DND-41 (cell line): ENCODE measurements around the gene HERC3.

Experiments used
- ATAC-seq: fragments of 200-7000 bp; cut with Tn5 transposase; 3 replicates; pipeline ENCODE4 v1.9.1; 2021; ENCODE audit warnings: low read depth; ENCODE audit not compliant: insufficient read depth
- DNase-seq: peaks from one replicate; pipeline ENCODE4 v3.0.0-alpha.2; 2020
- H2AFZ ChIP-seq: 2 replicates; pipeline ENCODE4 v1.6.0; 2012; ENCODE audit warnings: low read depth, low read length
- H3K27ac ChIP-seq: 2 replicates; pipeline ENCODE4 v1.5.1; 2012; ENCODE audit warnings: low read length, inconsistent platforms
- H3K27me3 ChIP-seq: fragments of 200-600 bp; sonication (generic); 2 replicates; pipeline ENCODE4 v1.6.0; 2012; ENCODE audit warnings: low read length, mild to moderate bottlenecking, inconsistent platforms; ENCODE audit not compliant: insufficient read depth, poor library complexity
- H3K36me3 ChIP-seq: 2 replicates; pipeline ENCODE4 v1.5.1; 2012; ENCODE audit warnings: low read length, inconsistent platforms; ENCODE audit not compliant: insufficient read depth
- H3K4me1 ChIP-seq: 2 replicates; pipeline ENCODE4 v1.5.1; 2012; ENCODE audit warnings: mild to moderate bottlenecking, low read length; ENCODE audit not compliant: insufficient read depth
- H3K4me2 ChIP-seq: 2 replicates; pipeline ENCODE4 v1.6.0; 2012; ENCODE audit warnings: mild to moderate bottlenecking, moderate library complexity, low read length, inconsistent platforms; ENCODE audit not compliant: insufficient read depth
- H3K4me3 ChIP-seq, 2 experiments: fragments of 200-600 bp in 1 of 2; shearing (Covaris generic) in 1 of 2; 2 replicates each; pipeline ENCODE4 v1.5.1; 2012 to 2016; ENCODE audit warnings: inconsistent platforms in 2 of 2, low read length in 2 of 2, mild to moderate bottlenecking in 2 of 2, low read depth in 1 of 2, moderate library complexity in 1 of 2
- H3K79me2 ChIP-seq: 2 replicates; pipeline ENCODE4 v1.6.0; 2012; ENCODE audit warnings: low read length, inconsistent platforms; ENCODE audit not compliant: insufficient read depth
- H3K9ac ChIP-seq: 2 replicates; pipeline ENCODE4 v1.6.0; 2012; ENCODE audit warnings: low read depth, mild to moderate bottlenecking, inconsistent platforms, low read length, moderate library complexity
- H3K9me3 ChIP-seq: 2 replicates; pipeline ENCODE4 v1.5.1; 2012; ENCODE audit warnings: low read length, moderate library complexity, mild to moderate bottlenecking, inconsistent platforms; ENCODE audit not compliant: insufficient read depth, severe bottlenecking
- H4K20me1 ChIP-seq: 2 replicates; pipeline ENCODE4 v1.6.0; 2012; ENCODE audit warnings: low read length; ENCODE audit not compliant: insufficient read depth
- EZH2 ChIP-seq: IDR thresholded peaks from 3 replicates; pipeline ENCODE4 v1.6.1; 2012; ENCODE audit warnings: borderline replicate concordance, low read depth, mild to moderate bottlenecking, moderate library complexity, low read length, inconsistent platforms; ENCODE audit not compliant: severe bottlenecking
- TF ChIP-seq, protein P1 (sequence below): IDR thresholded peaks from 2 replicates; pipeline ENCODE4 v1.5.1; 2012; ENCODE audit warnings: borderline replicate concordance, low read length, moderate library complexity, mild to moderate bottlenecking; ENCODE audit not compliant: poor library complexity, severe bottlenecking; ENCODE audit errors: extremely low read depth

The HERC3 gene

DNA sequence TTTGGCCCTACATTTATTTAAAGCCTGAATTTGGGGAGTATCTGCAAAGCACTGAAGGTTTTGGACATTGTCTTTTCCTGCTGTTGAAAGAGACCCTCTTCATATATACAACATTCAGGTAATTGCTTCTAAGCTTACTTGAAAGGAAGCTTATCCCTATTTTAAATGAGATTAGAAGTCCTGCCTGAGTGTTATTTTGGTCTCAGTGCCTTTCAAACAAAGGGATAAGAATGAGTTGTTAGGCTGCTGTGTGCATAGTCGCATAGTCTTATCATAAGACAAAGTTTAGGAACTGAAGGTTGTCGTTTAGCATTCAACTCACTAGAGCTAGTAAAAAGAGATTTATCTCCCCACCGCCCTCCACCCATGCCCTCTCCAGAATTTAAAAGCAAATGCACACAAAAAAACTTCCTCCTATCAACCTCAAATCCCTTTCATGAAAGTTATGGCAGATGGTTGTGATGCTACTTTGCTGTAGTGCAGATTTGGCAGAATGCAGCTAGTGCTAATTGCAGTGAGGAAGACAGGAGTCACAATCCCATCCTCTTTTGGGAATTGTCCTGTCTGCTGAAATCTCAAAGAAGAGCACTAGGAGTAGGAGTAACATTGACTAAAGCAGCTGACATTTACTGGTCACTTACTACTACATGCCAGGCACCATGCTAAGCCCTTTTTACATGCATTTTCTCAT, 5.8 kb downstream of the HERC3 start:
- ATAC-seq, result no peak
- Histone ChIP-seq H3K4me2 (no peak overlapping the region), H3K9ac (no peak overlapping the region)

DNA sequence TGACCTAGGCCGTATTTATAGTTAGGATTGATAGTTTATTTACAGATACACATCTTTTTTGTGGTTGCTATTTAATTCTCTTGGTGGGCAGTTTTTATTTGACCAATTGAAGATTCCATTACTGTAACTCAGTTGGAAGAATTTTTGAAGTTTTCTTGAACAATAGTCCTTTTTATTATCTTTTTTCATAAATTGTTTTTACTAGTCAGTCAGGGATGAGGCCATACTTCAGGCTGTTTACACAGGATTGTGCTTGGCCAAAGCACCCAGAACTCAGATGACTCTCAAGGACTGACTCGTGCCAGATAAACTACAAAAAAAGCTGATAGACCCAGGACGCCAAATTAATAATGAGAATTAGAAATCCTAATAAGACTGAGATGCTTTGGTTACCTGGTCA, 7.0 kb downstream of the HERC3 start:
- Histone ChIP-seq H4K20me1 (0 out of 2 replicates have a peak, but pooled peaks cover 2% of the 10 kb centered on the region), H3K27me3 (no peaks in the 10 kb centered on the region), H3K4me2 (0 out of 2 replicates have a peak overlapping the region, but pooled peaks have one; percentile 15), H3K9ac (no peak overlapping the region), H2AFZ (no peak overlapping the region), H3K79me2 (peaks cover 27% of the 10 kb centered on the region), H3K4me1 (peaks cover 26% of the 10 kb centered on the region), H3K27ac (no peak overlapping the region), H3K36me3 (peaks cover 38% of the 10 kb centered on the region), H3K4me3 (no peak overlapping the region), H3K9me3 (no peaks in the 10 kb centered on the region)
- ATAC-seq (no peak), DNase-seq (no peak)
- no peak for TF ChIP-seq EZH2
- TF ChIP-seq, protein P1, sequence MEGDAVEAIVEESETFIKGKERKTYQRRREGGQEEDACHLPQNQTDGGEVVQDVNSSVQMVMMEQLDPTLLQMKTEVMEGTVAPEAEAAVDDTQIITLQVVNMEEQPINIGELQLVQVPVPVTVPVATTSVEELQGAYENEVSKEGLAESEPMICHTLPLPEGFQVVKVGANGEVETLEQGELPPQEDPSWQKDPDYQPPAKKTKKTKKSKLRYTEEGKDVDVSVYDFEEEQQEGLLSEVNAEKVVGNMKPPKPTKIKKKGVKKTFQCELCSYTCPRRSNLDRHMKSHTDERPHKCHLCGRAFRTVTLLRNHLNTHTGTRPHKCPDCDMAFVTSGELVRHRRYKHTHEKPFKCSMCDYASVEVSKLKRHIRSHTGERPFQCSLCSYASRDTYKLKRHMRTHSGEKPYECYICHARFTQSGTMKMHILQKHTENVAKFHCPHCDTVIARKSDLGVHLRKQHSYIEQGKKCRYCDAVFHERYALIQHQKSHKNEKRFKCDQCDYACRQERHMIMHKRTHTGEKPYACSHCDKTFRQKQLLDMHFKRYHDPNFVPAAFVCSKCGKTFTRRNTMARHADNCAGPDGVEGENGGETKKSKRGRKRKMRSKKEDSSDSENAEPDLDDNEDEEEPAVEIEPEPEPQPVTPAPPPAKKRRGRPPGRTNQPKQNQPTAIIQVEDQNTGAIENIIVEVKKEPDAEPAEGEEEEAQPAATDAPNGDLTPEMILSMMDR, result no peak

More for the DNA sequence above, 5.8 kb downstream of the HERC3 start:
- no peak for DNase-seq
- Histone ChIP-seq H3K4me3 (no peak overlapping the region), H3K4me1 (peaks cover 38% of the 10 kb centered on the region), H3K9me3 (no peaks in the 10 kb centered on the region), H4K20me1 (peaks cover 5% of the 10 kb centered on the region; the same call in 1 of the 2 replicates), H3K36me3 (peaks cover 38% of the 10 kb centered on the region), H3K27ac (no peak overlapping the region), H3K27me3 (no peaks in the 10 kb centered on the region), H3K79me2 (peaks cover 38% of the 10 kb centered on the region), H2AFZ (no peak overlapping the region)
- TF ChIP-seq, protein P1, result no peak

DNA sequence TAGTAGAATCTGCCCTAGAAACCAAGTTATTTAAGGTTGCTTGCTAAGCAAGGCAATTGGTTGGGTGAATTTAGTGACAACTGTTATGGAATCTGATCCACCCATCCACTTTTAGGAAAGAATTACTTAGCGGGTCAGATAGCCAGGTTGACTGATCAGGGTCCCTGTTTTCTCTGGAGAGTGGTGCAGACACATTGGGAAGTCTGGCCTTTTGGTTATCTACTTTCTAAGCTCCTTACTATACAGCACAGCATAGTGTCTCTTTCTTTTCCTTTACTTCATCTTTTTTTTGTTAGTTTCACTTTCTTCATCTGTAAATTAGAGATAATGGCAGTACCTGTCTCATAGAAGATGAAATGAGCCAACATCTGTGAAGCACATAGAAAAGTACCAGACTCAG, 7.4 kb downstream of the HERC3 start:
- TF ChIP-seq, protein P1, result no peak
- no peak for TF ChIP-seq EZH2
- H3K27ac ChIP-seq, result no peak overlapping the region
- no peak overlapping the region for H2AFZ ChIP-seq
- peaks cover 22% of the 10 kb centered on the region for H3K4me1 ChIP-seq
- H3K9me3 ChIP-seq, result no peaks in the 10 kb centered on the region
- no peak for DNase-seq
- H3K4me2 ChIP-seq, result peak overlapping the region; percentile 35
- no peak overlapping the region for H3K9ac ChIP-seq
- H3K79me2 ChIP-seq, result peaks cover 23% of the 10 kb centered on the region
- no peaks in the 10 kb centered on the region for H3K27me3 ChIP-seq
- H4K20me1 ChIP-seq, result 0 out of 2 replicates have a peak, but pooled peaks cover 2% of the 10 kb centered on the region
- H3K4me3 ChIP-seq, result no peak overlapping the region
- H3K36me3 ChIP-seq, result peaks cover 38% of the 10 kb centered on the region
- peak; percentile 67 for ATAC-seq
